Smooth muscle cell (in vitro differentiated cells): ENCODE measurements around the gene SETD3. TPM values are rescaled to one million over a fixed set of nuclear protein-coding genes. Genes with fewer than 3 reads are reported as not detected.

Source experiments
- DNase-seq: peaks from one replicate; lab custom pipeline; 2025; ENCODE audit not compliant: unreplicated experiment; lab: John Stamatoyannopoulos, UW
- H2AFZ ChIP-seq: fragments of 200-600 bp; sonication (generic); 2 replicates; pipeline ENCODE4 v1.6.0; 2016; ENCODE audit warnings: antibody characterized with exemption, low read depth, mild to moderate bottlenecking
- H3F3A ChIP-seq: fragments of 200-600 bp; sonication (generic); 2 replicates; pipeline ENCODE4 v1.6.0; 2017; ENCODE audit warnings: antibody characterized with exemption, low read depth
- H3K27ac ChIP-seq: fragments of 200-600 bp; sonication (generic); 2 replicates; pipeline ENCODE4 v1.5.1; 2016; ENCODE audit warnings: low read depth, mild to moderate bottlenecking
- H3K27me3 ChIP-seq: fragments of 200-600 bp; sonication (generic); 2 replicates; pipeline ENCODE4 v1.6.1; 2016; ENCODE audit warnings: low read depth, mild to moderate bottlenecking
- H3K36me3 ChIP-seq: fragments of 200-600 bp; sonication (generic); 2 replicates; pipeline ENCODE4 v1.5.1; 2016; ENCODE audit warnings: low read depth
- H3K4me1 ChIP-seq: fragments of 200-600 bp; sonication (generic); 2 replicates; pipeline ENCODE4 v1.5.1; 2016; ENCODE audit warnings: low read depth
- H3K4me2 ChIP-seq: fragments of 200-600 bp; sonication (generic); 2 replicates; pipeline ENCODE4 v1.6.0; 2016; ENCODE audit warnings: mild to moderate bottlenecking
- H3K4me3 ChIP-seq: fragments of 200-600 bp; sonication (generic); 2 replicates; pipeline ENCODE4 v1.5.1; 2016; ENCODE audit warnings: mild to moderate bottlenecking
- H3K79me2 ChIP-seq: fragments of 200-600 bp; sonication (generic); 2 replicates; pipeline ENCODE4 v1.6.0; 2016; ENCODE audit warnings: low read depth, mild to moderate bottlenecking
- H3K9ac ChIP-seq: fragments of 200-600 bp; sonication (generic); 2 replicates; pipeline ENCODE4 v1.6.0; 2016; ENCODE audit warnings: low read depth
- H3K9me3 ChIP-seq: fragments of 200-600 bp; sonication (generic); replicated peaks from 2 replicates; pipeline ENCODE4 v1.5.1; 2016; ENCODE audit warnings: low read depth
- H4K20me1 ChIP-seq: fragments of 200-600 bp; sonication (generic); 2 replicates; pipeline ENCODE4 v1.6.0; 2016; ENCODE audit warnings: low read depth
- CTCF ChIP-seq: fragments of 200-600 bp; sonication (generic); IDR thresholded peaks from 2 replicates; pipeline ENCODE4 v1.5.1; 2017; ENCODE audit warnings: borderline replicate concordance, mild to moderate bottlenecking, antibody characterized with exemption; ENCODE audit not compliant: insufficient read depth, poor library complexity, severe bottlenecking
- WGBS: methylation state at CpG from one replicate; pipeline ENCODE4 v1.1.7; 2016; ENCODE audit warnings: low lambda C conversion rate; 5-methylcytosine and 5-hydroxymethylcytosine counted together
- polyA plus RNA-seq: library from polyadenylated mRNA; unstranded; fragments of >200 nt; fragmentation: Nextera tagmentation; extraction: Ambion mirVana; gene quantifications from 2 replicates; pipeline ENCODE4 v1.2.1, GENCODE V29; 2016
- total RNA-seq: library from RNA; depleted of rRNA; stranded (reverse); fragments of >200 nt; gene quantifications from 2 replicates; pipeline ENCODE4 v1.2.3, GENCODE V29; 2014

Gene SETD3
- total and polyA plus RNA-seq, 2 experiments from 2014 or later: 49.2 to 74.9 TPM

GRCh38 chr14:99467336-99468078, 13.2 kb downstream of the SETD3 start:
- H3F3A ChIP-seq: peaks cover 11% of the 10 kb centered on the region
- no peak overlapping the region for H3K27ac ChIP-seq
- peaks cover 96% of the 10 kb centered on the region for H4K20me1 ChIP-seq
- H3K4me1 ChIP-seq: no peaks in the 10 kb centered on the region
- H3K9ac ChIP-seq: no peak overlapping the region
- no peaks in the 10 kb centered on the region for H3K36me3 ChIP-seq
- H2AFZ ChIP-seq: no peak overlapping the region
- DNase-seq: no peak
- no peak overlapping the region for H3K4me3 ChIP-seq
- H3K9me3 ChIP-seq: no peaks in the 10 kb centered on the region
- H3K79me2 ChIP-seq: peaks cover 93% of the 10 kb centered on the region
- H3K27me3 ChIP-seq: no peaks in the 10 kb centered on the region
- no peak for TF ChIP-seq CTCF
- H3K4me2 ChIP-seq: peak overlapping the region; percentile 21
- WGBS: 44% methylated on average over 9 of the region's 9 CpGs

- Histone ChIP-seq H3K36me3 (no peaks in the 10 kb centered on the region), H3K4me2 (no peak overlapping the region), H3K4me3 (no peak overlapping the region), H3K9ac (no peak overlapping the region), H3K4me1 (no peaks in the 10 kb centered on the region), H2AFZ (no peak overlapping the region), H3K79me2 (peaks cover 92% of the 10 kb centered on the region), H3K27ac (no peak overlapping the region), H4K20me1 (peaks cover 92% of the 10 kb centered on the region), H3K27me3 (no peaks in the 10 kb centered on the region), H3F3A (peaks cover 14% of the 10 kb centered on the region), H3K9me3 (no peaks in the 10 kb centered on the region)
- WGBS: 96% methylated on average over 3 of the region's 3 CpGs
- DNase-seq: no peak
- no peak for TF ChIP-seq CTCF
Measured at GRCh38 chr14:99466758-99467157, 13.9 kb downstream of the SETD3 start.

- Histone ChIP-seq H3K9ac (no peak overlapping the region), H3K9me3 (no peaks in the 10 kb centered on the region), H3K27me3 (no peaks in the 10 kb centered on the region), H4K20me1 (peaks cover 86% of the 10 kb centered on the region), H3F3A (peaks cover 17% of the 10 kb centered on the region), H3K79me2 (peaks cover 84% of the 10 kb centered on the region), H3K27ac (no peak overlapping the region), H3K4me2 (no peak overlapping the region), H3K4me1 (no peaks in the 10 kb centered on the region), H3K4me3 (no peak overlapping the region), H2AFZ (no peak overlapping the region), H3K36me3 (no peaks in the 10 kb centered on the region)
- 89% methylated on average over 9 of the region's 9 CpGs for WGBS
- DNase-seq: no peak
- no peak for TF ChIP-seq CTCF
Measured at GRCh38 chr14:99465288-99465687, 15.4 kb downstream of the SETD3 start.

GRCh38 chr14:99463974-99464373, 16.7 kb downstream of the SETD3 start:
- Histone ChIP-seq H4K20me1 (peaks cover 73% of the 10 kb centered on the region), H2AFZ (no peak overlapping the region), H3K4me1 (no peaks in the 10 kb centered on the region), H3K27me3 (no peaks in the 10 kb centered on the region), H3K9ac (no peak overlapping the region), H3K36me3 (no peaks in the 10 kb centered on the region), H3K9me3 (no peaks in the 10 kb centered on the region), H3K27ac (no peak overlapping the region), H3K4me2 (no peak overlapping the region), H3F3A (peaks cover 8% of the 10 kb centered on the region), H3K79me2 (peaks cover 80% of the 10 kb centered on the region), H3K4me3 (no peak overlapping the region)
- no peak for TF ChIP-seq CTCF
- DNase-seq: no peak
- 92% methylated on average over 4 of the region's 4 CpGs for WGBS
